HCT116 (cell line): ENCODE data around the gene CENPP. TPM values are rescaled to one million over a fixed set of nuclear protein-coding genes. Genes with fewer than 3 reads are reported as not detected.

ENCODE experiments used
- ATAC-seq: fragments of 200-7000 bp; cut with Tn5 transposase; 2 replicates; pipeline ENCODE4 v1.9.1; 2020; ENCODE audit warnings: mild to moderate bottlenecking, moderate library complexity
- BruUV-seq: library from RNA; stranded (reverse); fragments of 400-500 nt; replicated peaks from 2 replicates; lab custom pipeline; 2021; lab: Mats Ljungman, UMichigan
- CTCF ChIA-PET: fragments of 300-600 bp; sonication (Branson Sonifier 250); formaldehyde crosslinking; loops from one replicate; lab custom pipeline; 2021; ENCODE audit warnings: antibody characterized with exemption; lab: Charles Lee
- POLR2A ChIA-PET: fragments of 300-600, 350-600 bp; sonication (Branson Sonifier 250); formaldehyde crosslinking; loops from one replicate; lab custom pipeline; 2021; ENCODE audit warnings: antibody characterized with exemption; lab: Charles Lee
- RAD21 ChIA-PET, 2 experiments: fragments of 300-600 bp; sonication (Branson Sonifier 250); formaldehyde crosslinking; loops; one replicate each; lab custom pipeline; 2023; ENCODE audit warnings: low total read pairs in 2 of 2; ENCODE audit not compliant: uncharacterized antibody in 2 of 2, unreplicated experiment in 2 of 2, low non-redundant PET in 1 of 2; lab: Charles Lee
- DNase-seq: peaks from one replicate; pipeline ENCODE4 v3.0.0-alpha.2; 2010; ENCODE audit warnings: low read depth, low spot score
- H2AFZ ChIP-seq: fragments of 200-600 bp; shearing (Covaris generic), sonication (generic); 2 replicates; pipeline ENCODE4 v1.6.1; 2017; ENCODE audit warnings: low read depth, mixed run types, mixed read lengths, antibody characterized with exemption, low read length; ENCODE audit not compliant: poor library complexity, severe bottlenecking
- H3K27ac ChIP-seq: 2 replicates; pipeline ENCODE4 v1.5.1; 2012; ENCODE audit warnings: low read depth, low read length
- H3K27me3 ChIP-seq: fragments of 200-600 bp; sonication (generic); 2 replicates; pipeline ENCODE4 v1.6.1; 2016; ENCODE audit warnings: mixed run types, low read length, mixed read lengths; ENCODE audit not compliant: insufficient read depth
- H3K36me3 ChIP-seq, 2 experiments: fragments of 200-500 bp in 1 of 2; fragments of 200-600 bp in 1 of 2; sonication (Bioruptor generic) in 1 of 2; sonication (generic) in 1 of 2; 2 replicates each; pipeline versions ENCODE4 v1.5.1 to v1.6.1; 2014 to 2016; ENCODE audit warnings: low read length in 2 of 2, inconsistent platforms in 1 of 2, mixed read lengths in 1 of 2, mixed run types in 1 of 2; ENCODE audit not compliant: insufficient read depth in 2 of 2, control insufficient read depth in 1 of 2
- H3K4me1 ChIP-seq, 2 experiments: fragments of 200-600 bp in 1 of 2; sonication (generic) in 1 of 2; 2 replicates each; pipeline versions ENCODE4 v1.5.1 to v1.6.1; 2012 to 2017; ENCODE audit warnings: low read length in 2 of 2, inconsistent platforms in 1 of 2, mild to moderate bottlenecking in 1 of 2, mixed read lengths in 1 of 2, mixed run types in 1 of 2, moderate library complexity in 1 of 2; ENCODE audit not compliant: insufficient read depth in 2 of 2, control insufficient read depth in 1 of 2
- H3K4me2 ChIP-seq: fragments of 200-600 bp; sonication (generic); 2 replicates; pipeline ENCODE4 v1.6.1; 2017; ENCODE audit warnings: mixed run types, low read length, mixed read lengths
- H3K4me3 ChIP-seq, 2 experiments: fragments of 200-600 bp in 1 of 2; sonication (generic) in 1 of 2; replicated peaks in 1 of 2; 2 replicates each; pipeline ENCODE4 v1.5.1; 2011 to 2016; ENCODE audit warnings: low read length in 2 of 2, control low read depth in 1 of 2, low read depth in 1 of 2, mild to moderate bottlenecking in 1 of 2, mixed read lengths in 1 of 2, mixed run types in 1 of 2
- H3K79me2 ChIP-seq: fragments of 200-600 bp; sonication (generic); 2 replicates; pipeline ENCODE4 v1.6.1; 2017; ENCODE audit warnings: mild to moderate bottlenecking, mixed run types, low read length, moderate library complexity, mixed read lengths; ENCODE audit not compliant: insufficient read depth
- H3K9ac ChIP-seq: fragments of 200-600 bp; sonication (generic); 2 replicates; pipeline ENCODE4 v1.6.1; 2016; ENCODE audit warnings: low read length, mixed read lengths
- H3K9me2 ChIP-seq: fragments of 200-600 bp; sonication (generic), shearing (Covaris generic); 2 replicates; pipeline ENCODE4 v1.6.1; 2017; ENCODE audit warnings: mixed run types, mild to moderate bottlenecking, moderate library complexity; ENCODE audit not compliant: insufficient read depth
- H3K9me3 ChIP-seq, 2 experiments: fragments of 200-500 bp in 1 of 2; fragments of 200-600 bp in 1 of 2; sonication (Bioruptor generic) in 1 of 2; sonication (generic) in 1 of 2; 2 replicates each; pipeline ENCODE4 v1.6.1; 2014 to 2017; ENCODE audit warnings: low read length in 2 of 2, mixed read lengths in 2 of 2, inconsistent platforms in 1 of 2, low read depth in 1 of 2, mild to moderate bottlenecking in 1 of 2, mixed run types in 1 of 2, moderate library complexity in 1 of 2; ENCODE audit not compliant: control insufficient read depth in 1 of 2, insufficient read depth in 1 of 2
- H4K20me1 ChIP-seq: fragments of 200-600 bp; sonication (generic), shearing (Covaris generic); 2 replicates; pipeline ENCODE4 v1.6.1; 2017; ENCODE audit warnings: mixed run types, mild to moderate bottlenecking, moderate library complexity; ENCODE audit not compliant: insufficient read depth
- CBX3 ChIP-seq: IDR thresholded peaks from 2 replicates; pipeline ENCODE4 v1.6.1; 2012; ENCODE audit warnings: low read depth
- ELF1 ChIP-seq: IDR thresholded peaks from 2 replicates; pipeline ENCODE4 v1.6.1; 2012; ENCODE audit warnings: low read depth, borderline replicate concordance
- EZH2 ChIP-seq: fragments of 200-600 bp; sonication (generic); IDR thresholded peaks from 2 replicates; pipeline ENCODE4 v1.6.1; 2017; ENCODE audit warnings: antibody characterized with exemption, mixed run types
- EZH2phosphoT487 ChIP-seq: fragments of 200-600 bp; IDR thresholded peaks from 2 replicates; pipeline ENCODE4 v1.6.1; 2018; ENCODE audit warnings: antibody characterized with exemption, borderline replicate concordance
- JUND ChIP-seq: IDR thresholded peaks from 2 replicates; pipeline ENCODE4 v1.6.1; 2012
- POLR2A ChIP-seq: IDR thresholded peaks from 2 replicates; pipeline ENCODE4 v1.7.0; 2011; ENCODE audit warnings: borderline replicate concordance; ENCODE audit not compliant: insufficient read depth, insufficient read length; ENCODE audit errors: extremely low read depth
- RAD21 ChIP-seq: IDR thresholded peaks from 2 replicates; pipeline ENCODE4 v1.6.1; 2012; ENCODE audit warnings: low read depth, mild to moderate bottlenecking
- TCF7L2 ChIP-seq: IDR thresholded peaks from 2 replicates; pipeline ENCODE4 v1.7.0; 2011; ENCODE audit warnings: borderline replicate concordance, inconsistent platforms; ENCODE audit not compliant: insufficient read depth, insufficient read length; ENCODE audit errors: extremely low read depth
- YY1 ChIP-seq: IDR thresholded peaks from 2 replicates; pipeline ENCODE4 v1.6.1; 2011; ENCODE audit warnings: low read length, low read depth, moderate library complexity, mild to moderate bottlenecking; ENCODE audit not compliant: insufficient replicate concordance; ENCODE audit errors: extremely low read depth
- ZFX ChIP-seq: fragments of 450-650 bp; IDR thresholded peaks from 2 replicates; pipeline ENCODE4 v1.6.1; 2017
- ZNF274 ChIP-seq: fragments of 200-500 bp; sonication (Bioruptor generic); IDR thresholded peaks from 2 replicates; pipeline ENCODE4 v1.6.1; 2014; ENCODE audit warnings: mild to moderate bottlenecking, low read depth, low read length, inconsistent platforms
- intact Hi-C: fragments of 100-400 bp; cut with micrococcal nuclease; formaldehyde crosslinking; loops from 2 replicates; pipeline ENCODE4 v1.10.0; 2022
- total RNA-seq: library from RNA; stranded (reverse); gene quantifications from one replicate; pipeline ENCODE4 v1.2.1, GENCODE V29; 2021; ENCODE audit not compliant: unreplicated experiment
- TF ChIP-seq, protein P1 (sequence below): IDR thresholded peaks from 2 replicates; pipeline ENCODE4 v1.6.1; 2012; ENCODE audit warnings: low read depth
- TF ChIP-seq, protein P2 (sequence below): IDR thresholded peaks from 2 replicates; pipeline ENCODE4 v1.6.1; 2011; ENCODE audit warnings: mild to moderate bottlenecking, low read length, moderate library complexity; ENCODE audit not compliant: insufficient replicate concordance; ENCODE audit errors: extremely low read depth

Gene CENPP
- total RNA-seq, 1 experiment from 2014 or later: 7.0 TPM

DNA sequence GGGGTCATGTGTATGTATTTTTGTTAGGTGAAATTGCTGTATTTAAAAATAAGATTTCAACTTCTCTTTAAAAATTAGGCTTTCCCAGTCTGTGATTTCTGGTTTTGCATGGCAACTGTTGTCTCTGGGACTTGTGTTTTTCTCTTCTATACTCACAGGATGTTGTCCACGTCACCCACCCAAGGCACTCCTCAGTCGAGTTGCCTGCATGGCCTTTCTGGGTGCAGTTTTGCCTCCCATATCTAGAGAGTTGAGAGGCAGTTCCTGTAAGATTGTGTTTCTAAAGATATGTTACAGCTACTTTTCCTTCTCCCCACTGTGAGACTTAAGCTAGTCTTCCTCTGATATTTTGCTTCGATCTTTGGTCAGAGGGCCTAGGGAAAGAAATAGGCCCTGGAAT, 158.8 kb downstream of the CENPP start:
- intact Hi-C loops: no loop called here
- H3K79me2 ChIP-seq: no peaks in the 10 kb centered on the region
- no peaks in the 10 kb centered on the region for H3K36me3 ChIP-seq
- H3K4me1 ChIP-seq: peaks cover 0 to 17% of the 10 kb centered on the region in 2 experiments; a peak in 2 of 4 replicates
- no peak overlapping the region for H3K27ac ChIP-seq
- H3K9ac ChIP-seq: no peak overlapping the region
- no peak overlapping the region for H2AFZ ChIP-seq
- H3K27me3 ChIP-seq: no peaks in the 10 kb centered on the region
- no peaks in the 10 kb centered on the region for H4K20me1 ChIP-seq
- H3K9me2 ChIP-seq: no peaks in the 10 kb centered on the region
- no TSS peak for BruUV-seq
- no peak overlapping the region for H3K4me2 ChIP-seq
- H3K4me3 ChIP-seq: no peak overlapping the region
- H3K9me3 ChIP-seq: no peaks in the 10 kb centered on the region
- ATAC-seq (no peak), DNase-seq (no peak)
- ChIA-PET POLR2A (no interaction called here), RAD21 (no interaction called here), CTCF (no interaction called here)
- no peak for TF ChIP-seq ELF1
- TF ChIP-seq YY1: no peak
- TF ChIP-seq, protein P1, sequence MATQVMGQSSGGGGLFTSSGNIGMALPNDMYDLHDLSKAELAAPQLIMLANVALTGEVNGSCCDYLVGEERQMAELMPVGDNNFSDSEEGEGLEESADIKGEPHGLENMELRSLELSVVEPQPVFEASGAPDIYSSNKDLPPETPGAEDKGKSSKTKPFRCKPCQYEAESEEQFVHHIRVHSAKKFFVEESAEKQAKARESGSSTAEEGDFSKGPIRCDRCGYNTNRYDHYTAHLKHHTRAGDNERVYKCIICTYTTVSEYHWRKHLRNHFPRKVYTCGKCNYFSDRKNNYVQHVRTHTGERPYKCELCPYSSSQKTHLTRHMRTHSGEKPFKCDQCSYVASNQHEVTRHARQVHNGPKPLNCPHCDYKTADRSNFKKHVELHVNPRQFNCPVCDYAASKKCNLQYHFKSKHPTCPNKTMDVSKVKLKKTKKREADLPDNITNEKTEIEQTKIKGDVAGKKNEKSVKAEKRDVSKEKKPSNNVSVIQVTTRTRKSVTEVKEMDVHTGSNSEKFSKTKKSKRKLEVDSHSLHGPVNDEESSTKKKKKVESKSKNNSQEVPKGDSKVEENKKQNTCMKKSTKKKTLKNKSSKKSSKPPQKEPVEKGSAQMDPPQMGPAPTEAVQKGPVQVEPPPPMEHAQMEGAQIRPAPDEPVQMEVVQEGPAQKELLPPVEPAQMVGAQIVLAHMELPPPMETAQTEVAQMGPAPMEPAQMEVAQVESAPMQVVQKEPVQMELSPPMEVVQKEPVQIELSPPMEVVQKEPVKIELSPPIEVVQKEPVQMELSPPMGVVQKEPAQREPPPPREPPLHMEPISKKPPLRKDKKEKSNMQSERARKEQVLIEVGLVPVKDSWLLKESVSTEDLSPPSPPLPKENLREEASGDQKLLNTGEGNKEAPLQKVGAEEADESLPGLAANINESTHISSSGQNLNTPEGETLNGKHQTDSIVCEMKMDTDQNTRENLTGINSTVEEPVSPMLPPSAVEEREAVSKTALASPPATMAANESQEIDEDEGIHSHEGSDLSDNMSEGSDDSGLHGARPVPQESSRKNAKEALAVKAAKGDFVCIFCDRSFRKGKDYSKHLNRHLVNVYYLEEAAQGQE: no peak
- TF ChIP-seq RAD21: no peak
- no peak for TF ChIP-seq CBX3
- no peak for TF ChIP-seq EZH2phosphoT487

DNA sequence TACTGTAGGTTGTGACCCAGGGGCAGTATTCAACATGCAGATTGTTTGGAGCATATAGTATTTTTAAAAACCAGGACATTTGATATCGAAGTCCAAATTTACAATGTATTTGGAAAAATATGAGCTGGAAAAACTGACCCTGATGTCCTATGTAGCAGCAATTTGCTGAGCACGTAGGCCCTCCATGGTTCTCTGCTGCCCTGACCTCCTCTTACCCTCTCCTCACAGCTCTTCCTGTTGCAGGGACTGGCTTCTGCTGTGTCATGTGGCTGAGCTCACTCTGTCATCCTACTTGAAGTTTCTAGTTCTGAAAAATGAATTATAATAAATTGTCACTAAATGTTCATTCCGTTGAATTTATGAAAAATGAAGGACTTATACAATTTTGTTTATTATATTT, 160.6 kb downstream of the CENPP start:
- no peaks in the 10 kb centered on the region for H3K9me2 ChIP-seq
- peaks cover 0 to 6% of the 10 kb centered on the region in 2 experiments; a peak in 2 of 4 replicates for H3K4me1 ChIP-seq
- RAD21 ChIA-PET: no interaction called here
- no peak overlapping the region for H3K4me2 ChIP-seq
- BruUV-seq: no TSS peak
- no peaks in the 10 kb centered on the region for H3K79me2 ChIP-seq
- no peak overlapping the region for H3K9ac ChIP-seq
- no peak overlapping the region for H2AFZ ChIP-seq
- POLR2A ChIA-PET: no interaction called here
- H3K9me3 ChIP-seq: no peaks in the 10 kb centered on the region
- ATAC-seq (no peak), DNase-seq (no peak)
- H3K27me3 ChIP-seq: no peaks in the 10 kb centered on the region
- CTCF ChIA-PET: interaction anchor here (1.7 kb wide), 1 partner anchor 15 kb away, joined by 8 read pairs; no protein-coding TSS in a partner anchor
- H3K36me3 ChIP-seq: no peaks in the 10 kb centered on the region
- no peak overlapping the region for H3K4me3 ChIP-seq
- H4K20me1 ChIP-seq: no peaks in the 10 kb centered on the region
- H3K27ac ChIP-seq: no peak overlapping the region
- intact Hi-C loops: no loop called here
- no peak for TF ChIP-seq TCF7L2
- TF ChIP-seq POLR2A: no peak
- TF ChIP-seq, protein P2, sequence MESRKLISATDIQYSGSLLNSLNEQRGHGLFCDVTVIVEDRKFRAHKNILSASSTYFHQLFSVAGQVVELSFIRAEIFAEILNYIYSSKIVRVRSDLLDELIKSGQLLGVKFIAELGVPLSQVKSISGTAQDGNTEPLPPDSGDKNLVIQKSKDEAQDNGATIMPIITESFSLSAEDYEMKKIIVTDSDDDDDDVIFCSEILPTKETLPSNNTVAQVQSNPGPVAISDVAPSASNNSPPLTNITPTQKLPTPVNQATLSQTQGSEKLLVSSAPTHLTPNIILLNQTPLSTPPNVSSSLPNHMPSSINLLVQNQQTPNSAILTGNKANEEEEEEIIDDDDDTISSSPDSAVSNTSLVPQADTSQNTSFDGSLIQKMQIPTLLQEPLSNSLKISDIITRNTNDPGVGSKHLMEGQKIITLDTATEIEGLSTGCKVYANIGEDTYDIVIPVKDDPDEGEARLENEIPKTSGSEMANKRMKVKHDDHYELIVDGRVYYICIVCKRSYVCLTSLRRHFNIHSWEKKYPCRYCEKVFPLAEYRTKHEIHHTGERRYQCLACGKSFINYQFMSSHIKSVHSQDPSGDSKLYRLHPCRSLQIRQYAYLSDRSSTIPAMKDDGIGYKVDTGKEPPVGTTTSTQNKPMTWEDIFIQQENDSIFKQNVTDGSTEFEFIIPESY: no peak
- TF ChIP-seq EZH2: no peak
- no peak for TF ChIP-seq JUND
- no peak for TF ChIP-seq EZH2phosphoT487
- TF ChIP-seq ZFX: no peak
- TF ChIP-seq ZNF274: no peak
